Ishikawa (cell line): ENCODE results near the gene IL1RL2.

Experiments used
- CEBPB ChIP-seq: IDR thresholded peaks from 2 replicates; pipeline ENCODE4 v1.6.1; 2012
- CREB1 ChIP-seq: IDR thresholded peaks from 2 replicates; pipeline ENCODE4 v1.6.1; 2012; ENCODE audit warnings: low read depth
- EGR1 ChIP-seq: IDR thresholded peaks from 2 replicates; pipeline ENCODE4 v1.6.1; 2012
- EP300 ChIP-seq: IDR thresholded peaks from 2 replicates; pipeline ENCODE4 v1.6.1; 2012; ENCODE audit warnings: borderline replicate concordance
- FOXM1 ChIP-seq: IDR thresholded peaks from 2 replicates; pipeline ENCODE4 v1.6.1; 2012; ENCODE audit warnings: low read depth, borderline replicate concordance
- MAX ChIP-seq: IDR thresholded peaks from 2 replicates; pipeline ENCODE4 v1.6.1; 2012
- NFIC ChIP-seq: IDR thresholded peaks from 2 replicates; pipeline ENCODE4 v1.6.1; 2012
- RAD21 ChIP-seq: IDR thresholded peaks from 2 replicates; pipeline ENCODE4 v1.6.1; 2012; ENCODE audit warnings: low read depth
- TAF1 ChIP-seq: IDR thresholded peaks from 2 replicates; pipeline ENCODE4 v1.6.1; 2012; ENCODE audit warnings: low read depth, mild to moderate bottlenecking
- TCF12 ChIP-seq: IDR thresholded peaks from 2 replicates; pipeline ENCODE4 v1.6.1; 2012; ENCODE audit warnings: low read depth
- TEAD4 ChIP-seq: IDR thresholded peaks from 2 replicates; pipeline ENCODE4 v1.6.1; 2012
- YY1 ChIP-seq: IDR thresholded peaks from 2 replicates; pipeline ENCODE4 v1.6.1; 2012; ENCODE audit warnings: low read depth
- ZBTB7A ChIP-seq: IDR thresholded peaks from 2 replicates; pipeline ENCODE4 v1.6.1; 2012; ENCODE audit warnings: low read depth
- TF ChIP-seq, protein P1 (sequence below): IDR thresholded peaks from 2 replicates; pipeline ENCODE4 v1.6.1; 2012; ENCODE audit warnings: low read depth, mild to moderate bottlenecking
- TF ChIP-seq, protein P2 (sequence below): IDR thresholded peaks from 2 replicates; pipeline ENCODE4 v1.6.1; 2012

Gene IL1RL2

GRCh38 chr2:102147935-102148334, 38.9 kb upstream of the IL1RL2 start:
- TF ChIP-seq, protein P1, sequence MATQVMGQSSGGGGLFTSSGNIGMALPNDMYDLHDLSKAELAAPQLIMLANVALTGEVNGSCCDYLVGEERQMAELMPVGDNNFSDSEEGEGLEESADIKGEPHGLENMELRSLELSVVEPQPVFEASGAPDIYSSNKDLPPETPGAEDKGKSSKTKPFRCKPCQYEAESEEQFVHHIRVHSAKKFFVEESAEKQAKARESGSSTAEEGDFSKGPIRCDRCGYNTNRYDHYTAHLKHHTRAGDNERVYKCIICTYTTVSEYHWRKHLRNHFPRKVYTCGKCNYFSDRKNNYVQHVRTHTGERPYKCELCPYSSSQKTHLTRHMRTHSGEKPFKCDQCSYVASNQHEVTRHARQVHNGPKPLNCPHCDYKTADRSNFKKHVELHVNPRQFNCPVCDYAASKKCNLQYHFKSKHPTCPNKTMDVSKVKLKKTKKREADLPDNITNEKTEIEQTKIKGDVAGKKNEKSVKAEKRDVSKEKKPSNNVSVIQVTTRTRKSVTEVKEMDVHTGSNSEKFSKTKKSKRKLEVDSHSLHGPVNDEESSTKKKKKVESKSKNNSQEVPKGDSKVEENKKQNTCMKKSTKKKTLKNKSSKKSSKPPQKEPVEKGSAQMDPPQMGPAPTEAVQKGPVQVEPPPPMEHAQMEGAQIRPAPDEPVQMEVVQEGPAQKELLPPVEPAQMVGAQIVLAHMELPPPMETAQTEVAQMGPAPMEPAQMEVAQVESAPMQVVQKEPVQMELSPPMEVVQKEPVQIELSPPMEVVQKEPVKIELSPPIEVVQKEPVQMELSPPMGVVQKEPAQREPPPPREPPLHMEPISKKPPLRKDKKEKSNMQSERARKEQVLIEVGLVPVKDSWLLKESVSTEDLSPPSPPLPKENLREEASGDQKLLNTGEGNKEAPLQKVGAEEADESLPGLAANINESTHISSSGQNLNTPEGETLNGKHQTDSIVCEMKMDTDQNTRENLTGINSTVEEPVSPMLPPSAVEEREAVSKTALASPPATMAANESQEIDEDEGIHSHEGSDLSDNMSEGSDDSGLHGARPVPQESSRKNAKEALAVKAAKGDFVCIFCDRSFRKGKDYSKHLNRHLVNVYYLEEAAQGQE, result no peak
- TF ChIP-seq EGR1 (no peak), EP300 (no peak), TAF1 (no peak), CEBPB (no peak), RAD21 (no peak), YY1 (no peak), TEAD4 (no peak), ZBTB7A (no peak), TCF12 (no peak), CREB1 (no peak), NFIC (no peak), FOXM1 (no peak)
- TF ChIP-seq, protein P2, sequence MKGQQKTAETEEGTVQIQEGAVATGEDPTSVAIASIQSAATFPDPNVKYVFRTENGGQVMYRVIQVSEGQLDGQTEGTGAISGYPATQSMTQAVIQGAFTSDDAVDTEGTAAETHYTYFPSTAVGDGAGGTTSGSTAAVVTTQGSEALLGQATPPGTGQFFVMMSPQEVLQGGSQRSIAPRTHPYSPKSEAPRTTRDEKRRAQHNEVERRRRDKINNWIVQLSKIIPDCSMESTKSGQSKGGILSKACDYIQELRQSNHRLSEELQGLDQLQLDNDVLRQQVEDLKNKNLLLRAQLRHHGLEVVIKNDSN, result no peak

DNA sequence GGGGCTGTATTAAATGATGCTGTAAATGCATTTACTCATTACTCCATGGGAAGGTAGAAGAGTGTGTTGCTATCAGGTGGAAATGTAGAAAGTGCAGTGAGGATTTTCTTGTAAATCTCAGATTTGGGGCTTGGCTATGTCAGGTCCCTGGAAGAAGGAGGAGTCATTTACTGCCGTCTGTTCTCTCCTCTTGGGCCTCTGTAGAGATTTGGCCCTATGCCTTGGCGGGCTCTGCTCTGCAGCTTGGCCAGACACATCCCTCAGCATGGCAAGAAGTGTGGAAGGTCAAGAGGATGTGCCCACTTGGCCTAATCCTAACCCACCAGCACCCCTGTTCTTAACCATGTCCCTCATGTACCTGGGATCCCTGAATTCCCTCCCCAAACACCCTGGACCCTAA, 37.6 kb upstream of the IL1RL2 start:
- TF ChIP-seq YY1, result no peak
- no peak for TF ChIP-seq CREB1
- no peak for TF ChIP-seq EP300
- TF ChIP-seq, protein P2, result no peak
- TF ChIP-seq TAF1, result no peak
- no peak for TF ChIP-seq EGR1
- TF ChIP-seq MAX, result no peak
- TF ChIP-seq FOXM1, result no peak
- TF ChIP-seq, protein P1, result no peak
- TF ChIP-seq TEAD4, result no peak
- no peak for TF ChIP-seq ZBTB7A
- no peak for TF ChIP-seq RAD21
- TF ChIP-seq CEBPB, result no peak

- TF ChIP-seq YY1, result no peak
- TF ChIP-seq RAD21, result no peak
- TF ChIP-seq NFIC, result no peak
- TF ChIP-seq ZBTB7A, result no peak
- no peak for TF ChIP-seq CREB1
These were observed 37.0 kb upstream of the IL1RL2 start for GRCh38 chr2:102149644-102150455.

GRCh38 chr2:102154364-102154763, 32.5 kb upstream of the IL1RL2 start:
- TF ChIP-seq FOXM1, result no peak
- TF ChIP-seq ZBTB7A, result no peak

DNA sequence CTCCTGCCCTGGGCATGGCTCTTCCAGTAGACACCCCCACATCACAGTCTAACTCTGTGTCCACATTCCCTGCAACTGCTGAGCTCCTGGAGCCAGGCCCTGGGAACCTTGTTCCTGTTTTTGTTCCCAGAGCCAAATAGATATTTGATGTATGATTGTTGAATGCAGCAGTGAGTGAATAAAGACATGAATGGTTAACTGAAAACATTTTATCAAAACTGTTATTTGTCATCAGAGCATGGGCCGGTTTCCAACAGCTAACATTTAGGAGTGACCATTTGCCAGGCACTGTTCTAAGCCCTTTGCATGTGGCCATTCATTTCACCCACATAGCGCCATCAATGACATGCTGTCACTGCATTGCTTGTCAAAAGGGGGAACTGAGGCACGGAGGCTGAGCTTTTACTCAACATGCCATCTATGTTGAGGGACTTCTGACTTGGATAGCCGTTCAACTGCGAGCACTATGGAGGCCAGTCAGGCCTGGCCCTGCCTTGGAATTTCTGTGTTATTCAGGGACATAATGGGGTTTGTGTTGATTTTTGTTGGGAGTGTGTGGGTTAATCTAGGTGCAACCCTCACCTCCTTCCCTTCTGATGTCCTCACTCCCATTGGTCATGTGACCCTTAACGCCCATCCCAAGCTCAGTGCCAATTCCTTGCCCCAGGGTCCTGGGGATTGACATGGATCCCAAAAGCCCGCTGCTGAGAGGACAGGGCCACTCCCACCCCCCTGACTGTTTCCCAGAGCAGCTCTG, 31.7 kb upstream of the IL1RL2 start:
- TF ChIP-seq MAX, result no peak
- TF ChIP-seq RAD21, result no peak
- TF ChIP-seq TAF1, result no peak
- TF ChIP-seq EGR1, result no peak
- TF ChIP-seq, protein P2, result no peak
- no peak for TF ChIP-seq ZBTB7A
- TF ChIP-seq NFIC, result no peak
- no peak for TF ChIP-seq CEBPB
- no peak for TF ChIP-seq FOXM1
- TF ChIP-seq CREB1, result no peak
- TF ChIP-seq, protein P1, result no peak
- TF ChIP-seq EP300, result no peak
- no peak for TF ChIP-seq TEAD4
- no peak for TF ChIP-seq TCF12
- no peak for TF ChIP-seq YY1
